GM18498 (cell line): ENCODE results near the gene RFLNA.
"Not testable (repeated sequence)": the region's sequence is repeated elsewhere in the genome, so short reads cannot be mapped to it uniquely, and the experiment has no call there.

Source experiments
- ATAC-seq: cut with Tn5 transposase; IDR thresholded peaks from one replicate; pipeline ENCODE4 v1.9.1; 2021; ENCODE audit warnings: mild to moderate bottlenecking, moderate library complexity; ENCODE audit not compliant: unreplicated experiment

RFLNA gene

DNA sequence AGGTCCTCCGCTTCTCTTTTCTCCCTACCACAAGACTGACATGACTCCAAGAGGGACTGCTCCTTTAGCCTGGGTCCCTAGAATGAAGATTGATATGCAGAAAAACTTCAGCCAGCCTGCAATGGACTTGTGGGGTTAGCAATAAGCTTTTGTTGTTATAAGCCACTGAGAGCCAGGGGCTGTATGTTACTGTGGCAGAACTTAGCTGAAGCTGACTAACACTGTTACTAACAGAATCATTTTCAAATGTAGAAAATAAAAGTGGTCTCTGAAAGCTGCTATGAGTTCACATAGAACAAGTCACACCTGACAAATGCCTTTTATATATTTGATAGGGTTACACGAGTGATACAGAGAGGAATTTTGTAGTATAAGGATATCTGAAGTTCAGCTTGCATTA is 13.6 kb upstream of the RFLNA start:
- ATAC-seq: no peak

DNA sequence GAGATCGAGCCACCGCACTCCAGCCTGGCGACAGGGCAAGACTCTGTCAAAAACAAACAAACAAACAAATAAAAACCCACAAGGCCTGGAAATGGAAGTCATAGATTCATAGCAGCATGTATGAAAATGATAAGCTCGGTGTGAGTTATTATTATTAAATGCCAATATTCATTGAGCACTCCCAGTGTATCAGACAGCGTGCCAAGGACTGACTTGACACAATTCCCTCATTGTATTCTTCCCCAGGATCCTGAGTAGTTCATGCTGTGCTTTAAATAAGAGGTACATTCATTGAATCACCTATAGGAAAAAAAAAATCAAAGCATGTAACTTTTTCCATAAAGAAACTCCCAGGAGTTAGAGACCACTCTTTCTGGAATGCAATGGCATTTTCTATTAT is 12.6 kb upstream of the RFLNA start:
- no peak for ATAC-seq

DNA sequence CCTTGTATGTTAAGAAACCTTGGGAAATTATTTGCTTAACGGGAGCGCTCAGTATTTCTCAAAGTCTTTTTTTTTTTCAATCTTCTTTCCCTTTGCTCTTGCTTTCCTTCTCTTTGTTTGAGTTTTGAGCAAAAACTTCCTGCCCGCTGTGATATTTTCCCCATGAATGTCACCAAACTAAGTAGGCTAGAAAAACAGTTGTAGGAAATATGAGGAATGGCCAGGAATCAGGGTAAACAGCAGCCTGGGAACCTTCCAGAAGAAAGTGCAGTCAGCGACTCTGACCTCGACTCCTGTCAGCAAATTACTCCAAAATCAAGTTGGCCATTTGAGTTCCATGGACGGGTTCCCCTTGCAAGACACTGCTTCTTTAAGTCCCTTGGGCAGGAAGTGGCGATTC is 11.6 kb upstream of the RFLNA start:
- no peak for ATAC-seq

DNA sequence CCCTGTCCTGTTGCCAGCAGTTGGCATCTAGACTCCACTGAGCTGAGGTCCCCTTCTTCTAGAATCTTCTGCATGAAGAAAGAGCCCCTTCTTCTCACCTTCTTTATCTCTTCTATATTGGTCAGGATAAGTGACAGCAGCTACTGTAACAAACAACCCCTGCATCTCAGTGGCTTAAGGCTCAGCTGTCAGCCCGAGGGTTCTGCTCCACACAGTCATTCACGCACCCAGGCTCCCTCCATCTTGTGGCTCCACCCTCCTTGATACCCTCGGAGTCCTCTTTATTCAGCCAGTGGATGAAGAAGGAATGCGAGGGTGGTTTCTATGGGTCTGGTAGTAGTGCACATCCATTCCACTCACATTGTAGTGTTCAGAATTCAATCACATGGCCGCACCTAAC is 10.5 kb upstream of the RFLNA start:
- ATAC-seq: no peak

DNA sequence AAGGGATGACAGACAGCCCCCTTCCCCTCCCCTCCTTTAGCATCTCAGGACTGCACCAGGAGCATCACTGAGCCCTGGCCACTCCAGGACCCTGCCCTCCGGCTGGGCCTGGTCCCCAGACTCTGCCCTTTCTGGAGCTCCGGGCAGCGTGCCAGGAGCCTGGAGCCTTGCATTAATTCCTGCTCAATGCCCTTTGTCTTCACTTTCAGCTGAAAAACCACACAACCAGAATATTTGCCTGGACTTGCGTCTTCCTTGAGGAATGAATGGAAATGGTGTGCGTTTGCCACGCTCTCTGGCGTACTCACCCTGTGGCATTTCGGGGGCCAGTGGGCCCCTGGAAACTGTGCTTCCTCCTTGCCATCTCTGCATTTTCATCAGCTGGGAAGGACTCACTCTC is 8.5 kb upstream of the RFLNA start:
- no peak for ATAC-seq

DNA sequence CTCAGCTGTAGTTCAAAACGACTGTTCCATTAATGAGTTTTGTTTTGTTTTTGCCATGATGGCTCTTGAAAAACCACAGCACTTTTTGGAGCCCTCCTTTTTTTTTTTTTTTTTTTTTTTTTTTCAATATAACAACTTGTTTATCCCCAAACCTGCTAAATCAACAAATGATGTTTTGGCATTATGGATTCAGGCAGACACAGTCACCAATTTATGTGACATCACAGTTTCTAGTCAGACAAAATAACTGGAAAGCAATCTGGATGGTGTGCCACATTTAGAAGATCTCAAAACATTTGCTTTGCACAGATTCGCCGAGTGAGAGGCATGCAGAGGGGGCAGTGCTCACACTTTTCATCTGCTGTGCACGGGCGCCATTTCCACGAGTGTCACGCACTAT is 7.9 kb upstream of the RFLNA start:
- ATAC-seq: no peak

DNA sequence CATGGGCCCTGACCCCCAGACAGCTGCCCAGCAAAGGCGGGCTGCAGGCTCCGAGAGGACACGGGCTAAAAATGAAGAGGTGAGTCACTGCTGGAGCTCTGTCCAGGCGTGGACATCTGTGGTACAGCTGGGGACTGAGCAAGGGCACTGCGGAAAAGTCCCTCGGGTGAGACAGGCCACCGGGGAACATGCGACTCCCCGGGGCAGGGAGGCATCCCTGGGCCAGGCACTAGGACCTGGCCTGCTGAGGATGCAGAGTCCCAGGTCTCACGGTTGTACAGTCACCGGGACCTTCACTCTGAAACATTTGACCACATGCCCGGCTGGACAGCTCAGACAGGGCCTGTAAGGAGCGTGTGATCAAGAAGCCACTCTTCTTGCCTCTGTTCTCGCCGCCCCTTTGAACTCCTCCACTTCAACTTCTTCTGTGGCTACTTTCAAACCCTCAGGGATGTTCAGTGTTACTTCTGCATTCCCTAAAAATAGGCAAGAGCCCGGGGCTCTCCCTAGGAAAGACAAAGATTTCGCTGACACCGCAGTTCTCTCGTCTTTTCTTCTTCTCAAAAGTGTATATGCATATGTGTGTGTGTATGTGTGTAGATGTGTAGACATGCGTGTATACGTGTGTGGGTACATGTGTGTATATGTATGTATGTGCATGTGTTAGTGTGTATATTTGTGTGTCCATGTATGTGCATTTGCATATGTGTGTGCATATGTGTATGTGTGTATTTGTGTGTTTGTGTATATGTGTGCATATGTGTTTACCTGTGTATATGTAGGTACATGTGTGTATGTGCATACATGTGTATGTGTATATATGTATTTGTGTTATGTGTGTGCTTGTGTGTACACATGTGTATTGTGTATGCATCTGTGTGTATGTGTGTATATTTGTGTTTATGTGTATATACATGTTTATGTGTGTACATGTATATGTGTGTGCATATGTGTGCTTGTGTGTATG is 5.0 kb upstream of the RFLNA start:
- ATAC-seq: no peak

DNA sequence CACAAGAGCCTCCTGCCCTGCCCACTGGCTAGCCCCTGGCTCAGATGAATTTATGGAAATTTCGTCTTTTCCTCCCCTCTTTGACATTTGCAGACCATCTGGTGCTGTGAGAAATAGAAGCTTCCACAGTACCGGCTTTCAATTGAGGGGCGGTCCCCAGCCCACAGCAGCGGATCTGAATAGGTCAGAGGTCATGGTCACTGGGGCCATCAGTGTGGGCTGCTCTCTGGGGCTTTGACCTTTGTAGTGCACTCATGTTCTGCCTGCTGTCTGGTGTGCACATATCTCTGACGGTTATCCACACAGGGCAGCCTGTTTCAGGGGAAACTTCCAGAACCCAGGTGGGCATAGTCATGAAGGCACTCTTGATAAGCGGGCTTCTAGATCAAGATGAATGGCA is 2.5 kb upstream of the RFLNA start:
- no peak for ATAC-seq

DNA sequence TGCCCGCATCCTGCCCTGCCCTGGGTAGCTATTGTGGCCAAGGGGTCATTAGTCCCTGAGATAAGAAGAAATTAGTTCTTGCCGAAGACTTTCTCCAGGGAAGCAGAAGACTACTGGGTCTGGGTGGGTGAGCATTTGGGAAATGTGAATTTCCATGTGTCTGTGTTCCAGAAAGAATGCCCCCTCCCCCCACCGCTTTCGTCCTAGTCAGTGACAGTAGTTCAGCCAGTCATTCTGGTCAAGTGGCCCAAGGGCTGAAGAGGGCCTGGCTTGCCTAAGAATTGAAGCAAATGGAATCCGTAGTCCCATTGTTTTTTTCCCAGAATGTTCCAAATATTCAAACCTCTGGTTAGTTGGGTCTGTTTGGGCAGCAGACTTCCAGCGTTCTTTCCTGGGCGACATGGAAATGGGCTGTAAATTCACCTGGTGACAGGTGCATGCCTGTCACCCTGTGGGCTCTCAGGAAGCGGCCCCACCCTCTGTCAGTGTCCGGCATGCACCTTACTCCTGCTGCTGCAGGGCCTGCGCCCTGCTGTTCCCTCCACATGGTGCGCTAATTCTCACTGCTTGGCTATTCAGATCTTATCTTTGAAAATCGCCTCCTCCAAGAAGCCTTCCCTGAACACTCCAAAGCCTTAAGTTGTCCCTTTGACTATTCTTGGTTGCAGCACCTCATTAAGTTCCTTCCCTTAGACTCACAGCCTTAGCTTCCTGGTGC is 1.4 kb upstream of the RFLNA start:
- no peak for ATAC-seq

DNA sequence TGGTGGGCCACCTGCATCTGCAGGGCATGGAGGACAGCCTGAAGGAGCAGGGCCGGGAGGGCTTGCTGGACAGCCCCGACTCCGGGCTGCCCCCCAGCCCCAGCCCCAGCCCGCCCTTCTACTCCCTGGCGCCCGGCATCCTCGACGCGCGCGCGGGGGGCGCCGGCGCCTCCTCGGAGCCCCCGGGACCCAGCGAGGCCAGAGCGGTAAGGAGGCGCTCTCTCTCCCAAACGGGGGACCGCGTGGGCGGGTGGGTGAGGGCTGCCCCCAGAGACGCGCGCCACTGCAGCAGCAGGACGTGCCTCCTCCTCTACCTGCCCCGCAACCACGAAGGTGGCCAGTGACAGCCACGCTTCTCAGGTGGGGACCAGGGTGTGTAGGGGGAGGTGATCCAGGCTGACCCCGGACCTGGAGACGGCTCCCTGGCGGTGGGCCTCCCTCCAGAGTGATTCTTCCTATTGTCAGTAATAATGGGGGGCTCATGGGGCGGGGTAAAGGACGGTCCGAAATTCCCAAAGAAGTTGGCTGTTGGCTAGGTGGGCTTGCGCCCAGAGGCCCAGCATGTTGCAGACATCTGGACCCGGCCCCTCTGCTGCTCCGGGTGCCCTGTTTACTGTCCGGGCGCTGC is 652 bp downstream of the RFLNA start:
- ATAC-seq: no peak

DNA sequence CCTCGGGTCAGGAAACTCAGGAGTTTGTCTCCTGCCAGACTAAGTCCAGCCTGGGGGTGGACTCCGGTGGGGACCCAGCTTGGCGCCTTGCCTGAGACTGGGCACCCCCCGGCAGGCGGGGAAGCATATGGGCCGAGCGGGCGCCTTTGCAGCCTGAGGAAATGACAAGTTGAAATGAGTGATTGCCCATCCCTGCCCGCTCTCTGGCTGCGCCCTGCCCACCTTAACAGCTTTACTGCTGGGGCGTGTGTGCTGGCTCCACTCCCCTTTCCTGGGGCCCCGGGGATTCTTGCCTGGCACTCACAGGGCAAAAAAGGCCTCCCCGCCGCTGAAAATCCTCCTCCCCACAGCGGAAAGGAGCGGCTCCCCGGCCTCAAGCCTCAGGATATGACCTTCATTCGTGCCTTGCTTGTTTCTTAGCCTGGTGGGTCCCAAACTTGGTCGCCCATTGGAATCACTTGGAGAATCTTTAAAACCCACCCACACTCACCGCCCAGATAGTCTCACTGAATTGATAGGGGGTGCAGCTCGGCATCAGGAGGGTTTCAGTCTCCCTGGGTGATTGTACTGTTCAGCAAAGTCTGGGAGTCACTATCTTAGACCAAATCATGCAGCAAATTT is 1.5 kb downstream of the RFLNA start:
- ATAC-seq: no peak

DNA sequence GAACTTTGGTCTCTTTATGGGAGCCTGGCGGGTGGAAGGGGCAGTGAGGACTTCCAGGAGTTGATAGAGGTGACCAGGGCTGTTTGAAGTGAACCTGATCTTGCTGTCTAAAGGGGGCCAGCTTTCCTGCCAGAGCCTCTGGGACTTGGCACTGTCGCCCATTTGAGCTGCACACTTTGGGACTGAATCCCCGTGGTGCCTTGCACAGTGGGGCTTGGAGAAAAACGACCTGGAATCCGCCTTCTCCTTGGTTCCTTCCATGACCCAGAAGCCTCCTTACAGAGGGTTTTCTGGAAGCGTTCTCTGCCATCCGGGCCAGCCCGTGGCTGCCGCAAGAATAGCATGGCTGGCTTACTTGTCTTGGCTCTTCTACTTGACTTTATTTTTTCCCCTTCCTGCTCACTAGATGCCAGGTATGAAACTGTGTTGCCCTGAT is 2.0 kb downstream of the RFLNA start:
- ATAC-seq: no peak

DNA sequence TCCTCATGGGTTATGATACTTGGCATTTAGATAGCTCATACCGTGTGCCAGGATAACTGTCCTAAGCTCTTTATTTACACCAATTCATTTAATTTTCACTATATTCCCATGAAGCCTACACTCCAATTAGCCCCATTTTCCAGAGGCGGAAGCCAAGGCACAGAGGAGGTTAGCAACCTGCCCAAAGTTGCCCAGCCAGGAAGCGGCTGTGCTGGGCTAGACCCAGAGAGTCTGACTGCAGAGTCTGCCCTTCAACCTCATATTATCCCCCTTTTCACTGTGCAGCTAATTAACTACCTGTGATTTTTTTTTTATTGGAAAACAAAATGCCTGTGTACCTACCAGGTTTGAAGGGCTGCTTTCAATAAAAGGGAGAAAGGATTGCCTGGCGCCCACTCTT is 2.5 kb downstream of the RFLNA start:
- ATAC-seq: no peak

DNA sequence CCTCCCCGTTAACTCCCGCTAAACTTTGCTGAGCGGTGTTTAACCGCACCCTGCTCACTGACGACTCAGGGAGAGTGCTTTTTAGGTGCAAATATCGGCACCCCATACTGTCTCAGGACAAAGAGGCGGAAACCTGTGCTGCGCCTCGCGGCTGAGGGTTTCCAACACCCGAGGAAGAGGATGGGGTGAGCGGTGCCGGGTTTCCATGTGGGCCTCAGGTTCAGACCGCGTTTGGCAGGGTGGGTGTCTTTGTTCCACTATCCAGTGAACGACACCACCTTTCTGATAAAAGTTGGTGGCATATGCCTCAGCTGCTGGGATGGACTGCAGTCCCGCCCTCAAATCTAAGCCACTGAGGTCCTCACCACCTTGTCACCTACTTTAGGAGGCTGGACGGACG is 3.0 kb downstream of the RFLNA start:
- no peak for ATAC-seq

DNA sequence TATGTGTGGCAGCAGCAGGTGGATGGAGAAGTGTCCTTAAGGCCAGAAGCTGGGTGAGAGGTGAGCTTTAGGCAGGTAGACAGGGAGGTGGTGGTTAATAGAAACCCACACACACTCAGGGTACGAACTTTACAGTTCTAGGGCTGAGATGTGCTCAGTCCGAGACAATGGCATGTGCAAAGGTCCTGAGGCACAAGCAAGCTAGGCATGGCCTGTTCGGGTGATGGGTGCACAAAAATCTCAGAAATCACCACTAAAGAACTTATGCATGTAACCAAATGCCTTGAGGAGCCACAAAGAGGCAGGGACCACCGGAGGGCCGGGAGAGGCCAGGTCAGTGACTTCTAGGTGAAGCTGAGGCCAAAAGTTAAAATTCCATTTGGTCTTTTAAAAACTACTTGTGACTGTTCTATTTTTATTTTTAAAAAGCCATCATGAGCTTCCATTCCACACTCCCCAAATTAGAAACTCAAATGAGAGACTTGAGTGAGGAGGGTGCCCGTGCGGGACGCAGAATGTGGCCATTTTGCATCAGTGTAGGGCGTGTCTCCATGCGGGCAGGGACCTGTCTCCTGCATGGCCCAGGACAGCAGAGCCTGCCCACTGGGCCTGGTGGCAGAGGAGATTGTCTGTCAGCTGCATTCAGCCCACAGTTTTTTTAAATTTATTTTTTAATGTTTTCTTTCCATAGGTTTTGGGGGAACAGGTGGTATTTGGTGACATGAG is 4.0 kb downstream of the RFLNA start:
- no peak for ATAC-seq

DNA sequence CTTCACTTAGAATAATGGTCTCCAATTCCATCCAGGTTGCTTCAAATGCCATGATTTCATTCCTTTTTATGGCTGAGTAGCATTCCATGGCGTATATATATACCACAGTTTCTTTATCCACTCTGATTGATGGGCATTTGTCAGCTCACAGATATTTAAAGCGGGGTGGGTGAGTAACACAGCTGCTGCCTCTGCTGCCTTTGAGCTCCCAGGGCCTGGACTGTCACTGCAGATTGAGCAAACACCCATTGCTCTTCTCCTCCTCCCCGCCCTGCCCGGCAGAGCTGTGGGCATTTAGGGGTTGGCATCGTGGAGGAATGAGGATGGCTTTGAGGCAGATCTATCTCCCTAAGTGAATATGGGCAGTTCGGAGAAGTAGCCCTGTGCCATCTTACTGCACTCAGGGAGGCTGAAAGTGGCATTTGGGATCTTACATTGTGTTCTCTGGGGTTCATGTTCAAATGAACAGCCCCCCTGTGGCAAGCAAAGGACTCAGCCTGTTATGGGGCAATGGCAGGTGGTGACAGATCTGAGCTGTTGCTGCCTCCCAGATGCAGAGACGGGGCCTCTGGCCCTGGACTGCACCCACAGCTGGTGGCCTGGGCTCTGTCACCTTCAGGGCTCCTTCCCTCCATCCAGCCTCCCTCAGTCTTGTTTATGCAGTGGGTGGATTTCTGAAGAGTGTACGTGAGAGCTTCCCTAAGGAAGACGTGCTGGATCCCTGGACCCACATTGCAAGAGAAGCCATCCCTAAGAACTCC is 4.9 kb downstream of the RFLNA start:
- ATAC-seq: no peak

DNA sequence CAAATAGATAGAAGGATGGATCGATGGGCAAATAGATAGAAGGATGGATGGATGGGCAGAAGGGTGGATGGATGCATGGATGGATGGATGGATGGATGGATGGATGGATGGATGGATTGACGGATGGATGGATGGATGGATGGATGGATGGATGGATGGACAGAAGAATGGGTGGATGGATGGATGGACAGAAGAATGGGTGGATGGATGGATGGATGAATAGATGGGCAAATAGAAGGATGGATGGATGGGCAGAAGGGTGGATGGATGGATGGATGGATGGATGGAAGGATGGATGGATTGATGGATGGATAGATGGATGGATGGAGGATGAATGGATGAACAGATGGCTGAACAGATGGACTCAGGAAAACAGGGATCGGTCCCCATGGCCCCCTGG is 5.8 kb downstream of the RFLNA start:
- not testable (repeated sequence) for ATAC-seq

DNA sequence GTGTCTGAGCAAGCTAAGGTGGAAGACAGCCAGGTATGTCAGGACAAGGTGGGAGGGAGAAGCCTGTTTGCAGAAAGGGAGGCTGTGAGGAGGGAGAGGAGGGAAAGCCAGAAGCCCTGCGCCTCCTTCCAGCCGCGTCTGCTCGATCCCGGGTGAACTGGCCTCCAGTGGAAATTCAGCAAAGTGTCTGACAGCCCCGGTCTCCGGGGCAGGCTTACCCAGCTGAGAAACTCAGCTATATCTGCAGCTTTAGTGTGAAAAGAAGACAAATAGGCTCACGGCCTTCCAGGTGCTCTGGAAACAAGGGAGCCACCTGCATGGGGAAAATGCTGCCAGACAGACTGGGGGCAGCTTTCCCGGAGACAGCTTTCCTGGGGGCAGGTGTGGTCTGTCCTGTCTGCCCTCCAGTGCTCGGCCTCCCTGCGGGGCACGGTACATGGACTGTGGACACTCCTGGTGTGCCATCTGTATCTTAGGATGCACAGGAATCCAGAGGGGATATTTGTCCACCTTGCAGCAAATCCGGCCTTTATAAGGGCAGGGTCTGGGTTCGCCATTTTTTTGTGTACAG is 6.3 kb downstream of the RFLNA start:
- ATAC-seq: no peak

DNA sequence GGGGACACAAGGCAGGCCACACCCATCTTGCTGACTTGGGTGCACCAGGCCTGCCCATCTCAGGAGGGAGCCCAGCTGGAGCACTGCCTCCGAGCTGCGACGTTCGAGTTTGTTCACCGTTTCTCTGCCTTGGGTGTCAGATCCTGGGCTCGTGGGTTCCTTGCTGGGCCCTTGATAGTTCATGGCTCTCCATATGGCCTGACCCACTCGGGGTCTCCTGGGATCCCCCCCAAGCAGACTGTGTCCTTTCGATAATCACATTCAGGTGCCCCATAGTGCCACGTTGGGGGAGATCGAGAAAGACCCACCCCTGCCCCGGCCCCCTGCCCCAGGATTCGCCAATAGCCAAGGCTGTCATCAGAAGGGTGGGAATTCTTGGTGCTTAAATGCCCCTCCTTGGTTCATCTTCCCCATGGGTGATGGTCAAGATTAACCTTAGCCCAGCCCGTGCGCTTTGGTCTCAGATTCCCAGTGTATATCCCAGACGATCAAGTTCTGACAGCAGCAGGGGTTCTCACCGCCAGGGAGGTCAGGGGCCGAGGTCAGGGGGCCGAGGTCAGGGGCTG is 7.4 kb downstream of the RFLNA start:
- no peak for ATAC-seq
